ENCODE data around the gene TMEFF1.
"Not testable (repeated sequence)": the region's sequence is repeated elsewhere in the genome, so short reads cannot be mapped to it uniquely, and the experiment has no call there.

Gene TMEFF1

GRCh38 chr9:100472788-100473275, at the start of gene TMEFF1:
TMEFF1 (plus strand) TSS chr9:100473149; CDS start chr9:100473545, 396 bp downstream.
- DNase-seq (ENCODE audit: low read depth): peak; percentile 4

GRCh38 chr9:100425758-100426157, 47.2 kb upstream of the TMEFF1 start:
- no peak for DNase-seq (ENCODE audit: low read depth)

GRCh38 chr9:100426189-100426529, 46.8 kb upstream of the TMEFF1 start:
- no peak for DNase-seq (ENCODE audit: low read depth)

GRCh38 chr9:100426530-100427365, 46.2 kb upstream of the TMEFF1 start, which contains the start of gene MSANTD3:
MSANTD3 (plus strand) TSS chr9:100427143; CDS start chr9:100441939, 14,796 bp downstream.
- peak; percentile 48 for DNase-seq (ENCODE audit: low read depth)

- DNase-seq (ENCODE audit: low read depth): peak; percentile 2
These were observed 45.3 kb upstream of the TMEFF1 start for GRCh38 chr9:100427366-100428263.

GRCh38 chr9:100428871-100429654, 43.9 kb upstream of the TMEFF1 start:
- DNase-seq (ENCODE audit: low read depth): no peak

GRCh38 chr9:100430286-100430940, 42.5 kb upstream of the TMEFF1 start:
- no peak for DNase-seq (ENCODE audit: low read depth)

GRCh38 chr9:100431886-100432285, 41.1 kb upstream of the TMEFF1 start:
- no peak for DNase-seq (ENCODE audit: low read depth)

- DNase-seq (ENCODE audit: low read depth): no peak
These were observed 40.2 kb upstream of the TMEFF1 start for GRCh38 chr9:100432736-100433135.

- no peak for DNase-seq (ENCODE audit: low read depth)
These were observed 36.4 kb upstream of the TMEFF1 start for GRCh38 chr9:100436571-100436970.

- peak; percentile 34 for DNase-seq (ENCODE audit: low read depth)
These were observed 34.8 kb upstream of the TMEFF1 start for GRCh38 chr9:100437860-100438805.

- DNase-seq (ENCODE audit: low read depth): no peak
These were observed 32.9 kb upstream of the TMEFF1 start for GRCh38 chr9:100440071-100440470.

- not testable (repeated sequence) for DNase-seq (ENCODE audit: low read depth)
These were observed 32.5 kb upstream of the TMEFF1 start for GRCh38 chr9:100440487-100440886.

GRCh38 chr9:100441911-100442361, 31.0 kb upstream of the TMEFF1 start:
- no peak for DNase-seq (ENCODE audit: low read depth)

GRCh38 chr9:100443781-100444768, 28.9 kb upstream of the TMEFF1 start:
- DNase-seq (ENCODE audit: low read depth): no peak

- DNase-seq (ENCODE audit: low read depth): no peak
These were observed 27.6 kb upstream of the TMEFF1 start for GRCh38 chr9:100445161-100445902.

GRCh38 chr9:100445903-100446549, 26.9 kb upstream of the TMEFF1 start:
- no peak for DNase-seq (ENCODE audit: low read depth)

- no peak for DNase-seq (ENCODE audit: low read depth)
These were observed 25.9 kb upstream of the TMEFF1 start for GRCh38 chr9:100447041-100447440.

Measured in activated T-helper 1 cell treated with Interleukin-2 at 50 U/mL for 16 hours (primary cell).